ENCODE results near the gene OR4C45.
"Not testable (repeated sequence)": the region's sequence is repeated elsewhere in the genome, so short reads cannot be mapped to it uniquely, and the experiment has no call there.

The OR4C45 gene

GRCh38 chr11:50072226-50073112, 39.8 kb downstream of the OR4C45 start:
- no peak for DNase-seq (ENCODE audit: insufficient read length, low spot score)
- FAIRE-seq, result no peak

GRCh38 chr11:50073113-50074105, 40.7 kb downstream of the OR4C45 start:
- FAIRE-seq, result no peak
- no peak for DNase-seq (ENCODE audit: insufficient read length, low spot score)
- TF ChIP-seq PAX5 (IDR thresholded peaks at IDR 0.05; ENCODE audit: insufficient read depth, low read length, severe bottlenecking), result no peak
- TF ChIP-seq SPI1 (IDR thresholded peaks at IDR 0.05; ENCODE audit: low read depth, low read length), result no peak
- TF ChIP-seq POLR2A (IDR thresholded peaks at IDR 0.05; ENCODE audit: low read depth, low read length), result no peak
- no peak for TF ChIP-seq POU2F2 (IDR thresholded peaks at IDR 0.05; ENCODE audit: low read depth, low read length)
- no peak for TF ChIP-seq TAF1 (IDR thresholded peaks at IDR 0.05; ENCODE audit: low read depth, low read length)
- no peak for TF ChIP-seq POLR2AphosphoS5 (IDR thresholded peaks at IDR 0.05; ENCODE audit: low read depth, low read length)

More at GRCh38 chr11:50072226-50073112, 39.8 kb downstream of the OR4C45 start:
- no peak for TF ChIP-seq PAX5 (IDR thresholded peaks at IDR 0.05; ENCODE audit: insufficient read depth, low read length, severe bottlenecking)
- TF ChIP-seq TAF1 (IDR thresholded peaks at IDR 0.05; ENCODE audit: low read depth, low read length), result no peak
- no peak for TF ChIP-seq POU2F2 (IDR thresholded peaks at IDR 0.05; ENCODE audit: low read depth, low read length)
- TF ChIP-seq SPI1 (IDR thresholded peaks at IDR 0.05; ENCODE audit: low read depth, low read length), result no peak
- no peak for TF ChIP-seq POLR2A (IDR thresholded peaks at IDR 0.05; ENCODE audit: low read depth, low read length)
- TF ChIP-seq POLR2AphosphoS5 (IDR thresholded peaks at IDR 0.05; ENCODE audit: low read depth, low read length), result no peak

- TF ChIP-seq PAX5 (IDR thresholded peaks at IDR 0.05; ENCODE audit: insufficient read depth, low read length, severe bottlenecking) (no peak), SPI1 (IDR thresholded peaks at IDR 0.05; ENCODE audit: low read depth, low read length) (no peak), POLR2A (IDR thresholded peaks at IDR 0.05; ENCODE audit: low read depth, low read length) (no peak), POLR2AphosphoS5 (IDR thresholded peaks at IDR 0.05; ENCODE audit: low read depth, low read length) (no peak), POU2F2 (IDR thresholded peaks at IDR 0.05; ENCODE audit: low read depth, low read length) (no peak), TAF1 (IDR thresholded peaks at IDR 0.05; ENCODE audit: low read depth, low read length) (no peak)
- FAIRE-seq (no peak), DNase-seq (ENCODE audit: insufficient read length, low spot score) (no peak)
Observed at GRCh38 chr11:50074161-50074560, 41.5 kb downstream of the OR4C45 start.

- TF ChIP-seq TAF1 (IDR thresholded peaks at IDR 0.05; ENCODE audit: low read depth, low read length) (no peak), POLR2A (IDR thresholded peaks at IDR 0.05; ENCODE audit: low read depth, low read length) (no peak), PAX5 (IDR thresholded peaks at IDR 0.05; ENCODE audit: insufficient read depth, low read length, severe bottlenecking) (no peak), SPI1 (IDR thresholded peaks at IDR 0.05; ENCODE audit: low read depth, low read length) (no peak), POLR2AphosphoS5 (IDR thresholded peaks at IDR 0.05; ENCODE audit: low read depth, low read length) (no peak), POU2F2 (IDR thresholded peaks at IDR 0.05; ENCODE audit: low read depth, low read length) (no peak)
- no peak for DNase-seq (ENCODE audit: insufficient read length, low spot score)
- no peak for FAIRE-seq
Observed at GRCh38 chr11:50075856-50076255, 43.2 kb downstream of the OR4C45 start.

- no peak for TF ChIP-seq SPI1 (IDR thresholded peaks at IDR 0.05; ENCODE audit: low read depth, low read length)
- no peak for TF ChIP-seq POU2F2 (IDR thresholded peaks at IDR 0.05; ENCODE audit: low read depth, low read length)
- no peak for TF ChIP-seq POLR2A (IDR thresholded peaks at IDR 0.05; ENCODE audit: low read depth, low read length)
- no peak for TF ChIP-seq TAF1 (IDR thresholded peaks at IDR 0.05; ENCODE audit: low read depth, low read length)
- TF ChIP-seq PAX5 (IDR thresholded peaks at IDR 0.05; ENCODE audit: insufficient read depth, low read length, severe bottlenecking), result no peak
- TF ChIP-seq POLR2AphosphoS5 (IDR thresholded peaks at IDR 0.05; ENCODE audit: low read depth, low read length), result no peak
- FAIRE-seq, result no peak
- DNase-seq (ENCODE audit: insufficient read length, low spot score), result no peak
Observed at GRCh38 chr11:50077526-50077925, 44.9 kb downstream of the OR4C45 start.

GRCh38 chr11:50078001-50078400, 45.3 kb downstream of the OR4C45 start:
- no peak for FAIRE-seq
- no peak for DNase-seq (ENCODE audit: insufficient read length, low spot score)
- TF ChIP-seq POU2F2 (IDR thresholded peaks at IDR 0.05; ENCODE audit: low read depth, low read length), result no peak
- no peak for TF ChIP-seq POLR2A (IDR thresholded peaks at IDR 0.05; ENCODE audit: low read depth, low read length)

- FAIRE-seq; DNase-seq (ENCODE audit: insufficient read length, low spot score): not testable (repeated sequence)
Observed at GRCh38 chr11:50078946-50079345, 46.3 kb downstream of the OR4C45 start.

GRCh38 chr11:50080256-50080655, 47.6 kb downstream of the OR4C45 start:
- TF ChIP-seq POLR2AphosphoS5 (IDR thresholded peaks at IDR 0.05; ENCODE audit: low read depth, low read length), result no peak
- no peak for TF ChIP-seq TAF1 (IDR thresholded peaks at IDR 0.05; ENCODE audit: low read depth, low read length)
- no peak for TF ChIP-seq PAX5 (IDR thresholded peaks at IDR 0.05; ENCODE audit: insufficient read depth, low read length, severe bottlenecking)
- no peak for TF ChIP-seq POLR2A (IDR thresholded peaks at IDR 0.05; ENCODE audit: low read depth, low read length)
- no peak for TF ChIP-seq SPI1 (IDR thresholded peaks at IDR 0.05; ENCODE audit: low read depth, low read length)
- TF ChIP-seq POU2F2 (IDR thresholded peaks at IDR 0.05; ENCODE audit: low read depth, low read length), result no peak
- FAIRE-seq, result no peak

More at GRCh38 chr11:50080256-50080655, 47.6 kb downstream of the OR4C45 start:
- DNase-seq (ENCODE audit: insufficient read length, low spot score), result no peak

Measured in GM12891 (cell line).